K562 (cell line): ENCODE results near the gene FRYL. TPM values are rescaled to one million over a fixed set of nuclear protein-coding genes. Genes with fewer than 3 reads are reported as not detected.

Experiments
- ATAC-seq: fragments of 200-7000 bp; cut with Tn5 transposase; 3 replicates; pipeline ENCODE4 v1.9.1; 2020; ENCODE audit warnings: moderate library complexity
- BruUV-seq: library from RNA; stranded (reverse); fragments of 400-500 nt; replicated peaks from 2 replicates; lab custom pipeline; 2021; lab: Mats Ljungman, UMichigan
- CTCF ChIA-PET: fragments of 300-600 bp; formaldehyde crosslinking; extraction: SDS; loops from one replicate; lab custom pipeline; 2021; ENCODE audit warnings: low intra/inter-chr PET ratio; lab: Yijun Ruan, JAX
- POLR2A ChIA-PET: fragments of 300-600, 350-650 bp; sonication (Branson Sonifier 250); formaldehyde crosslinking; extraction: SDS; loops from one replicate; lab custom pipeline; 2021; ENCODE audit warnings: antibody characterized with exemption, inconsistent platforms; lab: Yijun Ruan, JAX
- DNase-seq, 4 experiments: peaks; one replicate each; pipeline versions ENCODE4 v3.0.0 to v3.0.0-alpha.2; 2011 to 2018; ENCODE audit warnings: low spot score in 3 of 4, mixed read lengths in 3 of 4; ENCODE audit errors: extremely low read depth in 1 of 4
- FAIRE-seq: peaks from 2 replicates; lab custom pipeline; 2011; peaks lifted over from hg19 to GRCh38; lab: Jason Lieb, UNC
- H2AFZ ChIP-seq: 2 replicates; pipeline ENCODE4 v1.6.0; 2011; ENCODE audit warnings: low read depth, low read length, control low read depth, inconsistent platforms
- H3K27ac ChIP-seq: fragments of 200-600 bp; 3 replicates; pipeline ENCODE4 v1.8.0; 2011; ENCODE audit warnings: low read depth, mild to moderate bottlenecking, control low read depth, inconsistent platforms, low read length, moderate library complexity, mixed read lengths; ENCODE audit errors: extremely low read depth
- H3K27me3 ChIP-seq, 2 experiments: fragments of 300-600 bp in 1 of 2; 2 replicates in 1 of 2; 3 replicates in 1 of 2; pipeline versions ENCODE4 v1.6.0 to v1.8.0; 2011; ENCODE audit warnings: inconsistent platforms in 2 of 2, low read length in 2 of 2, mild to moderate bottlenecking in 1 of 2, mixed read lengths in 1 of 2, moderate library complexity in 1 of 2; ENCODE audit not compliant: control insufficient read depth in 2 of 2, insufficient read depth in 2 of 2
- H3K36me3 ChIP-seq: fragments of 300-600 bp; 3 replicates; pipeline ENCODE4 v1.8.0; 2011; ENCODE audit warnings: mild to moderate bottlenecking, low read length, inconsistent platforms; ENCODE audit not compliant: control insufficient read depth, insufficient read depth
- H3K4me1 ChIP-seq, 2 experiments: fragments of 200-600 bp in 1 of 2; replicated peaks in 1 of 2; 2 replicates in 1 of 2; 3 replicates in 1 of 2; pipeline versions ENCODE4 v1.5.1 to v1.8.0; 2011; ENCODE audit warnings: inconsistent platforms in 2 of 2, low read length in 2 of 2, mild to moderate bottlenecking in 1 of 2, mixed read lengths in 1 of 2, moderate library complexity in 1 of 2; ENCODE audit not compliant: control insufficient read depth in 2 of 2, insufficient read depth in 2 of 2
- H3K4me2 ChIP-seq: 2 replicates; pipeline ENCODE4 v1.6.1; 2011; ENCODE audit warnings: low read length, control low read depth, inconsistent platforms, mixed read lengths; ENCODE audit not compliant: insufficient read depth
- H3K4me3 ChIP-seq: fragments of 200-600 bp; sonication (generic), shearing (Covaris generic); 2 replicates; pipeline ENCODE4 v1.5.1; 2016; ENCODE audit warnings: control low read depth, inconsistent platforms
- H3K79me2 ChIP-seq: fragments of 200-600 bp; 3 replicates; pipeline ENCODE4 v1.8.0; 2011; ENCODE audit warnings: low read length, inconsistent platforms; ENCODE audit not compliant: control insufficient read depth, insufficient read depth
- H3K9ac ChIP-seq, 2 experiments: 2 replicates each; pipeline versions ENCODE4 v1.6.0 to v1.6.1; 2011; ENCODE audit warnings: low read depth in 2 of 2, low read length in 2 of 2, control low read depth in 1 of 2, inconsistent platforms in 1 of 2, mild to moderate bottlenecking in 1 of 2, mixed read lengths in 1 of 2; ENCODE audit not compliant: insufficient read depth in 1 of 2
- H3K9me1 ChIP-seq: one replicate; pipeline ENCODE4 v1.6.0; 2011; ENCODE audit warnings: inconsistent platforms, mild to moderate bottlenecking, low read length, moderate library complexity; ENCODE audit not compliant: control insufficient read depth, insufficient read depth
- H3K9me3 ChIP-seq: replicated peaks from 2 replicates; pipeline ENCODE4 v1.5.1; 2011; ENCODE audit warnings: low read depth, low read length, inconsistent platforms; ENCODE audit not compliant: control insufficient read depth, insufficient read depth
- H4K20me1 ChIP-seq: replicated peaks from 2 replicates; pipeline ENCODE4 v1.6.1; 2011; ENCODE audit warnings: low read length, inconsistent platforms, mixed read lengths; ENCODE audit not compliant: control insufficient read depth, insufficient read depth
- ELF4 ChIP-seq: fragments of 450-650 bp; formaldehyde crosslinking; IDR thresholded peaks from 2 replicates; pipeline ENCODE4 v1.4.0; 2022; ENCODE audit warnings: missing genetic modification characterization
- KDM1A ChIP-seq, 2 experiments: fragments of 450-650 bp; IDR thresholded peaks; 2 replicates each; pipeline ENCODE4 v1.6.1; 2016; ENCODE audit warnings: mild to moderate bottlenecking in 2 of 2
- KDM5B ChIP-seq: fragments of 200-600 bp; sonication (generic); IDR thresholded peaks from 2 replicates; pipeline ENCODE4 v1.6.1; 2012; ENCODE audit warnings: low read depth, mild to moderate bottlenecking, moderate library complexity, low read length, control low read depth, inconsistent platforms; ENCODE audit not compliant: insufficient replicate concordance
- NCOA1 ChIP-seq: fragments of 450-650 bp; IDR thresholded peaks from 2 replicates; pipeline ENCODE4 v1.6.1; 2016; ENCODE audit warnings: low read depth
- POLR3G ChIP-seq: IDR thresholded peaks from 2 replicates; pipeline ENCODE4 v1.6.1; 2011; ENCODE audit not compliant: insufficient read length, insufficient replicate concordance; ENCODE audit errors: extremely low read depth
- ZNF699 ChIP-seq: fragments of 250-450 bp; sonication (Bioruptor Pico); IDR thresholded peaks from 2 replicates; pipeline ENCODE4 v1.8.0; 2021; ENCODE audit warnings: mild to moderate bottlenecking, moderate library complexity; ENCODE audit not compliant: insufficient replicate concordance
- ZNF79 ChIP-seq: fragments of 250-450 bp; sonication (Bioruptor Pico); IDR thresholded peaks from 2 replicates; pipeline ENCODE4 v1.4.0; 2020; ENCODE audit warnings: low read depth, mild to moderate bottlenecking, moderate library complexity
- WGBS: fragments of 100-300 bp; shearing (Covaris generic); methylation state at CpG from one replicate; pipeline ENCODE4 v1.1.6; 2016; ENCODE audit warnings: low coverage, mixed read lengths; ENCODE audit not compliant: insufficient coverage; ENCODE audit errors: missing lambda C conversion rate; 5-methylcytosine and 5-hydroxymethylcytosine counted together
- in situ Hi-C: fragments of 300-500 bp; cut with MboI; formaldehyde crosslinking; loops from 4 replicates; pipeline ENCODE4 v1.15.0; 2018; ENCODE audit warnings: inconsistent platforms, mixed read lengths
- intact Hi-C: fragments of 100-400 bp; cut with micrococcal nuclease; formaldehyde crosslinking; loops from 2 replicates; pipeline ENCODE4 v1.14.2; 2022
- polyA plus RNA-seq, 8 experiments: library from polyadenylated mRNA; depleted of rRNA in 4 of 8; stranded (reverse) in 5 of 8; unstranded in 3 of 8; fragments of >200 nt; fragmentation: Nextera tagmentation in 2 of 8; fragmentation: Illumina TruSeq in 1 of 8; extraction: Ambion mirVana in 2 of 8; extraction: Trizol in 1 of 8; gene quantifications; 2 replicates each; pipeline versions ENCODE4 v1.2.1 to v1.2.3, GENCODE V29; 2011 to 2014; ENCODE audit warnings: inconsistent platforms in 1 of 8, missing spikeins in 1 of 8
- total RNA-seq, 7 experiments: library from RNA; depleted of rRNA in 6 of 7; stranded (reverse); fragments of >200 nt in 6 of 7; fragmentation: Illumina TruSeq in 2 of 7; extraction: Trizol in 2 of 7; gene quantifications; 2 replicates each; pipeline versions ENCODE4 v1.2.1 to v1.2.3, GENCODE V29; 2011 to 2021; ENCODE audit warnings: low replicate concordance in 1 of 7
- TF ChIP-seq, protein P1 (sequence below): fragments of 200-800 bp; sonication (Bioruptor generic); IDR thresholded peaks from 2 replicates; pipeline ENCODE4 v1.6.1; 2016; ENCODE audit warnings: missing genetic modification characterization, missing compliant biosample characterization

FRYL gene
- total and polyA plus RNA-seq, 9 of the 15 experiments (the other 6 are each of a cell fraction or from before 2014, with no cell fraction given) = 7.2 to 34.9 (median 15.9) TPM

DNA sequence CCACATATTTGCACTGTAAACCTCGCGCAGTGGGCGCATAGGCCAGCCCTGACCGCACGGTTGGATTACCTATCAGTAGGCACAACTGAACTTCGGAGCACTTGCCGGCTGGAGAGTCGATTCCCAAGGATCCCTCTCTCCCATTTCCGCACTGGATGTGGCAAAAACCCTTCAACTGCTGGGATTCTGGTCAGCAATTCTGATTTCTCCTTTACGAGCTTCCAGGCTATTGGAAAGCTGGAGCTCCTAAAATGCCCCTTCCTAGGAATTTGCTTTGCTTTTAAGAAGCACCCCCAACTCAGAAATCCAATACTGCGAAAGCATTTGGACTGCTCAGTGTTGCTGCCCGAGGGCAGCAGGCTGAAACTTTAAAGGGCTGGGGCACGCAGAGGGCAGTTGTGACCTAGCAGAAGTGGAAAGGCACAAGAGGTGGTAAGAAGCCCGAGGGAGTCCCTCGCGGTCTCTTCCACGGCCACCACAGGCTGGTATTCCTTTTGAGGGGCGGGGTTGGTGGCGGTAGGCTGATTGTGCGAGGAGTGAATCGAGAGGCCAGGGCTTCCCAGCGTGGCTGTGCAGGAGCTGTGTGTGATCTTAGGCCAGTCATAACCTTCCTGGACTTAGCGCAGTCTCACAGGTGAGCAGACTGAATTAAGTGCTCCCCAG, 288.4 kb downstream of the FRYL start:
- Histone ChIP-seq H3K27me3 (no peaks in the 10 kb centered on the region), H3K4me3 (no peak overlapping the region), H4K20me1 (no peaks in the 10 kb centered on the region), H3K9ac (no peak overlapping the region), H3K36me3 (peaks cover 83% of the 10 kb centered on the region; the same call in 2 of the 3 replicates), H3K79me2 (peaks cover 14% of the 10 kb centered on the region; the same call in 2 of the 3 replicates), H3K4me2 (no peak overlapping the region), H2AFZ (no peak overlapping the region), H3K9me3 (peaks cover 6% of the 10 kb centered on the region; the same call in 1 of the 2 replicates), H3K4me1 (no peaks in the 10 kb centered on the region; a peak in 1 of 5 replicates), H3K9me1 (no peaks in the 10 kb centered on the region), H3K27ac (no peak overlapping the region)
- in situ Hi-C loops (no loop called here), intact Hi-C loops (no loop called here)
- no peak for DNase-seq
- ChIA-PET POLR2A (no interaction called here), CTCF (no interaction called here)
- FAIRE-seq = no peak
- 90% methylated on average over 23 of the region's 23 CpGs for WGBS
- no peak for ATAC-seq
- TF ChIP-seq NCOA1 (no peak), KDM5B (no peak), ELF4 (no peak), ZNF79 (CRISPR knock-in tag) (no peak), POLR3G (no peak), KDM1A (IDR thresholded peaks at IDR 0.05) (no peak), ZNF699 (CRISPR knock-in tag) (no peak)
- TF ChIP-seq, protein P1, sequence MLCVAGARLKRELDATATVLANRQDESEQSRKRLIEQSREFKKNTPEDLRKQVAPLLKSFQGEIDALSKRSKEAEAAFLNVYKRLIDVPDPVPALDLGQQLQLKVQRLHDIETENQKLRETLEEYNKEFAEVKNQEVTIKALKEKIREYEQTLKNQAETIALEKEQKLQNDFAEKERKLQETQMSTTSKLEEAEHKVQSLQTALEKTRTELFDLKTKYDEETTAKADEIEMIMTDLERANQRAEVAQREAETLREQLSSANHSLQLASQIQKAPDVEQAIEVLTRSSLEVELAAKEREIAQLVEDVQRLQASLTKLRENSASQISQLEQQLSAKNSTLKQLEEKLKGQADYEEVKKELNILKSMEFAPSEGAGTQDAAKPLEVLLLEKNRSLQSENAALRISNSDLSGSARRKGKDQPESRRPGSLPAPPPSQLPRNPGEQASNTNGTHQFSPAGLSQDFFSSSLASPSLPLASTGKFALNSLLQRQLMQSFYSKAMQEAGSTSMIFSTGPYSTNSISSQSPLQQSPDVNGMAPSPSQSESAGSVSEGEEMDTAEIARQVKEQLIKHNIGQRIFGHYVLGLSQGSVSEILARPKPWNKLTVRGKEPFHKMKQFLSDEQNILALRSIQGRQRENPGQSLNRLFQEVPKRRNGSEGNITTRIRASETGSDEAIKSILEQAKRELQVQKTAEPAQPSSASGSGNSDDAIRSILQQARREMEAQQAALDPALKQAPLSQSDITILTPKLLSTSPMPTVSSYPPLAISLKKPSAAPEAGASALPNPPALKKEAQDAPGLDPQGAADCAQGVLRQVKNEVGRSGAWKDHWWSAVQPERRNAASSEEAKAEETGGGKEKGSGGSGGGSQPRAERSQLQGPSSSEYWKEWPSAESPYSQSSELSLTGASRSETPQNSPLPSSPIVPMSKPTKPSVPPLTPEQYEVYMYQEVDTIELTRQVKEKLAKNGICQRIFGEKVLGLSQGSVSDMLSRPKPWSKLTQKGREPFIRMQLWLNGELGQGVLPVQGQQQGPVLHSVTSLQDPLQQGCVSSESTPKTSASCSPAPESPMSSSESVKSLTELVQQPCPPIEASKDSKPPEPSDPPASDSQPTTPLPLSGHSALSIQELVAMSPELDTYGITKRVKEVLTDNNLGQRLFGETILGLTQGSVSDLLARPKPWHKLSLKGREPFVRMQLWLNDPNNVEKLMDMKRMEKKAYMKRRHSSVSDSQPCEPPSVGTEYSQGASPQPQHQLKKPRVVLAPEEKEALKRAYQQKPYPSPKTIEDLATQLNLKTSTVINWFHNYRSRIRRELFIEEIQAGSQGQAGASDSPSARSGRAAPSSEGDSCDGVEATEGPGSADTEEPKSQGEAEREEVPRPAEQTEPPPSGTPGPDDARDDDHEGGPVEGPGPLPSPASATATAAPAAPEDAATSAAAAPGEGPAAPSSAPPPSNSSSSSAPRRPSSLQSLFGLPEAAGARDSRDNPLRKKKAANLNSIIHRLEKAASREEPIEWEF = no peak
- BruUV-seq = no TSS peak
